Trophoblast cell (in vitro differentiated cells and primary cell): ENCODE measurements around the gene SNX19.

Experiments
- DNase-seq, 2 donors: peaks; one replicate each; pipeline ENCODE4 v3.0.0-alpha.2; 2016
- H2AFZ ChIP-seq: 2 replicates; pipeline ENCODE4 v1.6.1; 2013; ENCODE audit warnings: low read length, moderate library complexity, mild to moderate bottlenecking; ENCODE audit not compliant: insufficient read depth, poor library complexity
- H2AK5ac ChIP-seq: 2 replicates; pipeline ENCODE4 v1.6.1; 2013; ENCODE audit warnings: mild to moderate bottlenecking, low read length
- H2BK120ac ChIP-seq: 2 replicates; pipeline ENCODE4 v1.6.1; 2013; ENCODE audit warnings: low read length, mild to moderate bottlenecking, moderate library complexity; ENCODE audit not compliant: insufficient read depth, poor library complexity
- H2BK12ac ChIP-seq: 2 replicates; pipeline ENCODE4 v1.6.1; 2013; ENCODE audit warnings: mild to moderate bottlenecking, low read length, moderate library complexity
- H2BK5ac ChIP-seq: 2 replicates; pipeline ENCODE4 v1.6.1; 2013; ENCODE audit warnings: low read length, low read depth, moderate library complexity, mild to moderate bottlenecking; ENCODE audit not compliant: poor library complexity
- H3K14ac ChIP-seq: 2 replicates; pipeline ENCODE4 v1.6.1; 2013; ENCODE audit warnings: mild to moderate bottlenecking, low read length
- H3K18ac ChIP-seq: 2 replicates; pipeline ENCODE4 v1.6.1; 2013; ENCODE audit warnings: mild to moderate bottlenecking, low read length
- H3K23ac ChIP-seq: 2 replicates; pipeline ENCODE4 v1.6.1; 2013; ENCODE audit warnings: low read length
- H3K27ac ChIP-seq: 2 replicates; pipeline ENCODE4 v1.5.1; 2013; ENCODE audit warnings: low read depth, mild to moderate bottlenecking, inconsistent platforms, low read length, moderate library complexity
- H3K27me3 ChIP-seq: 2 replicates; pipeline ENCODE4 v1.6.1; 2013; ENCODE audit warnings: inconsistent platforms, mild to moderate bottlenecking, low read length, moderate library complexity; ENCODE audit not compliant: insufficient read depth
- H3K36me3 ChIP-seq, 2 experiments: 1 replicate in 1 of 2; 2 replicates in 1 of 2; pipeline ENCODE4 v1.6.1; 2013; ENCODE audit warnings: low read length in 2 of 2, mild to moderate bottlenecking in 2 of 2, moderate library complexity in 1 of 2; ENCODE audit not compliant: insufficient read depth in 2 of 2, control insufficient read depth in 1 of 2
- H3K4ac ChIP-seq: 2 replicates; pipeline ENCODE4 v1.6.1; 2013; ENCODE audit warnings: low read depth, mild to moderate bottlenecking, low read length, moderate library complexity
- H3K4me1 ChIP-seq, 2 experiments: 1 replicate in 1 of 2; 2 replicates in 1 of 2; pipeline ENCODE4 v1.6.1; 2013; ENCODE audit warnings: low read length in 2 of 2, mild to moderate bottlenecking in 2 of 2, moderate library complexity in 1 of 2; ENCODE audit not compliant: insufficient read depth in 2 of 2, control insufficient read depth in 1 of 2
- H3K4me2 ChIP-seq: 2 replicates; pipeline ENCODE4 v1.6.1; 2013; ENCODE audit warnings: inconsistent platforms, mild to moderate bottlenecking, low read length, moderate library complexity
- H3K4me3 ChIP-seq: 2 replicates; pipeline ENCODE4 v1.5.1; 2013; ENCODE audit warnings: mild to moderate bottlenecking, low read depth, low read length, inconsistent platforms
- H3K79me1 ChIP-seq: one replicate; pipeline ENCODE4 v1.6.1; 2013; ENCODE audit warnings: low read length
- H3K79me2 ChIP-seq: 2 replicates; pipeline ENCODE4 v1.6.1; 2013; ENCODE audit warnings: low read length, mild to moderate bottlenecking; ENCODE audit not compliant: control insufficient read depth, insufficient read depth, poor library complexity
- H3K9ac ChIP-seq: 2 replicates; pipeline ENCODE4 v1.6.1; 2013; ENCODE audit warnings: mild to moderate bottlenecking, low read length
- H3K9me3 ChIP-seq: 2 replicates; pipeline ENCODE4 v1.6.1; 2013; ENCODE audit warnings: low read depth, mild to moderate bottlenecking, control low read depth, inconsistent platforms, low read length; ENCODE audit not compliant: insufficient read depth
- H4K12ac ChIP-seq: 2 replicates; pipeline ENCODE4 v1.6.1; 2013; ENCODE audit warnings: low read depth, mild to moderate bottlenecking, low read length, moderate library complexity
- H4K8ac ChIP-seq: 2 replicates; pipeline ENCODE4 v1.6.1; 2013; ENCODE audit warnings: low read depth, mild to moderate bottlenecking, low read length, moderate library complexity
- H4K91ac ChIP-seq: one replicate; pipeline ENCODE4 v1.6.1; 2013; ENCODE audit warnings: low read depth, mild to moderate bottlenecking, low read length, moderate library complexity
- whole genome bisulfite sequencing: extraction: QIAGEN DNeasy Blood & Tissue Kit; methylation state at CpG from one replicate; pipeline ENCODE4 v1.1.7; 2013; ENCODE audit warnings: missing lambda C conversion rate; ENCODE audit not compliant: insufficient read length, insufficient coverage; ENCODE audit errors: extremely low coverage; 5-methylcytosine and 5-hydroxymethylcytosine counted together

Gene SNX19

GRCh38 chr11:130832566-130833425 is 83.5 kb downstream of the SNX19 start:
- Histone ChIP-seq H3K4me1 (no peaks in the 10 kb centered on the region), H3K4me3 (no peak overlapping the region), H3K18ac (no peak overlapping the region), H2BK5ac (no peak overlapping the region), H4K8ac (no peak overlapping the region), H4K12ac (no peak overlapping the region), H3K23ac (no peak overlapping the region), H3K36me3 (no peaks in the 10 kb centered on the region), H3K79me1 (no peaks in the 10 kb centered on the region), H3K14ac (no peak overlapping the region), H3K4ac (no peak overlapping the region), H2AFZ (no peak overlapping the region), H3K9me3 (no peaks in the 10 kb centered on the region), H2BK12ac (no peak overlapping the region), H2BK120ac (no peak overlapping the region), H3K9ac (no peak overlapping the region), H2AK5ac (no peak overlapping the region), H3K27ac (no peak overlapping the region), H4K91ac (no peak overlapping the region), H3K27me3 (peaks cover 3% of the 10 kb centered on the region), H3K4me2 (no peak overlapping the region), H3K79me2 (no peaks in the 10 kb centered on the region)
- no peak for DNase-seq
- WGBS: no CpG with 5 or more reads among the region's 9 CpGs

GRCh38 chr11:130831976-130832375 is 84.3 kb downstream of the SNX19 start:
- peaks cover 3% of the 10 kb centered on the region for H3K27me3 ChIP-seq
- H2BK12ac ChIP-seq: no peak overlapping the region
- no peak overlapping the region for H3K4ac ChIP-seq
- no peak overlapping the region for H4K8ac ChIP-seq
- no peak overlapping the region for H2BK120ac ChIP-seq
- no peaks in the 10 kb centered on the region for H3K79me1 ChIP-seq
- H2AFZ ChIP-seq: no peak overlapping the region
- H2BK5ac ChIP-seq: no peak overlapping the region
- no peak overlapping the region for H4K91ac ChIP-seq
- H3K4me1 ChIP-seq: no peaks in the 10 kb centered on the region
- no peak overlapping the region for H3K27ac ChIP-seq
- no peak overlapping the region for H4K12ac ChIP-seq
- no peaks in the 10 kb centered on the region for H3K79me2 ChIP-seq
- no peak overlapping the region for H3K14ac ChIP-seq
- H3K9ac ChIP-seq: no peak overlapping the region
- no peaks in the 10 kb centered on the region for H3K36me3 ChIP-seq
- no peak for DNase-seq
- no peak overlapping the region for H3K4me3 ChIP-seq
- no peak overlapping the region for H3K4me2 ChIP-seq
- no peak overlapping the region for H3K23ac ChIP-seq
- no peaks in the 10 kb centered on the region for H3K9me3 ChIP-seq
- H3K18ac ChIP-seq: no peak overlapping the region
- no CpG with 5 or more reads among the region's 9 CpGs for WGBS
- H2AK5ac ChIP-seq: no peak overlapping the region

GRCh38 chr11:130831506-130831905 is 84.8 kb downstream of the SNX19 start:
- no peak overlapping the region for H2BK5ac ChIP-seq
- H2BK120ac ChIP-seq: no peak overlapping the region
- no peaks in the 10 kb centered on the region for H3K79me2 ChIP-seq
- no peak overlapping the region for H3K4ac ChIP-seq
- H3K4me3 ChIP-seq: no peak overlapping the region
- no CpG with 5 or more reads among the region's 7 CpGs for WGBS
- H3K4me2 ChIP-seq: no peak overlapping the region
- no peak overlapping the region for H2AFZ ChIP-seq
- no peak overlapping the region for H3K27ac ChIP-seq
- H3K9ac ChIP-seq: no peak overlapping the region
- no peak overlapping the region for H3K18ac ChIP-seq
- DNase-seq: no peak
- peaks cover 3% of the 10 kb centered on the region for H3K27me3 ChIP-seq
- H3K23ac ChIP-seq: no peak overlapping the region
- no peak overlapping the region for H4K12ac ChIP-seq
- H3K79me1 ChIP-seq: no peaks in the 10 kb centered on the region
- no peak overlapping the region for H2BK12ac ChIP-seq
- no peak overlapping the region for H3K14ac ChIP-seq
- no peaks in the 10 kb centered on the region for H3K36me3 ChIP-seq
- no peak overlapping the region for H2AK5ac ChIP-seq
- H3K4me1 ChIP-seq: no peaks in the 10 kb centered on the region
- H3K9me3 ChIP-seq: no peaks in the 10 kb centered on the region
- no peak overlapping the region for H4K8ac ChIP-seq
- H4K91ac ChIP-seq: no peak overlapping the region

- no peak overlapping the region for H3K4me3 ChIP-seq
- H2AFZ ChIP-seq: no peak overlapping the region
- H3K4ac ChIP-seq: no peak overlapping the region
- H3K23ac ChIP-seq: no peak overlapping the region
- no peak overlapping the region for H4K12ac ChIP-seq
- no peak overlapping the region for H3K14ac ChIP-seq
- H3K9me3 ChIP-seq: no peaks in the 10 kb centered on the region
- H3K4me2 ChIP-seq: no peak overlapping the region
- H2AK5ac ChIP-seq: no peak overlapping the region
- H3K4me1 ChIP-seq: no peaks in the 10 kb centered on the region
- H3K27me3 ChIP-seq: peaks cover 3% of the 10 kb centered on the region
- H4K8ac ChIP-seq: no peak overlapping the region
- H2BK12ac ChIP-seq: no peak overlapping the region
- no CpG with 5 or more reads among the region's 6 CpGs for WGBS
- H3K18ac ChIP-seq: no peak overlapping the region
- H3K27ac ChIP-seq: no peak overlapping the region
- H2BK5ac ChIP-seq: no peak overlapping the region
- no peak overlapping the region for H3K9ac ChIP-seq
- DNase-seq: peak; percentile 26 to 30
- H3K36me3 ChIP-seq: no peaks in the 10 kb centered on the region
- no peaks in the 10 kb centered on the region for H3K79me2 ChIP-seq
- no peak overlapping the region for H2BK120ac ChIP-seq
- no peaks in the 10 kb centered on the region for H3K79me1 ChIP-seq
- no peak overlapping the region for H4K91ac ChIP-seq
Observed at GRCh38 chr11:130830566-130830965, 85.7 kb downstream of the SNX19 start.
